HUES6 (cell line): ENCODE results near the gene WNT2B.
A peak's percentile ranks its signal among the peaks of the same experiment; 100 is the strongest.
"Not testable (repeated sequence)": the region's sequence is repeated elsewhere in the genome, so short reads cannot be mapped to it uniquely, and the experiment has no call there.

Experiments
- H3K27ac ChIP-seq: 2 replicates; pipeline ENCODE4 v1.7.0; 2013; ENCODE audit warnings: low read depth, mild to moderate bottlenecking, low read length, inconsistent platforms
- H3K27me3 ChIP-seq: 2 replicates; pipeline ENCODE4 v1.6.1; 2013; ENCODE audit warnings: low read length; ENCODE audit not compliant: control insufficient read depth, insufficient read depth
- H3K36me3 ChIP-seq: 2 replicates; pipeline ENCODE4 v1.6.1; 2013; ENCODE audit warnings: low read length; ENCODE audit not compliant: control insufficient read depth, insufficient read depth
- H3K4me1 ChIP-seq: 2 replicates; pipeline ENCODE4 v1.6.1; 2013; ENCODE audit warnings: low read length; ENCODE audit not compliant: control insufficient read depth, insufficient read depth
- H3K4me3 ChIP-seq: 2 replicates; pipeline ENCODE4 v1.5.1; 2013; ENCODE audit warnings: low read depth, low read length
- H3K9ac ChIP-seq: one replicate; pipeline ENCODE4 v1.6.1; 2013; ENCODE audit warnings: mild to moderate bottlenecking, low read length
- H3K9me3 ChIP-seq: 2 replicates; pipeline ENCODE4 v1.6.1; 2013; ENCODE audit warnings: low read depth, low read length; ENCODE audit not compliant: control insufficient read depth, insufficient read depth

Gene WNT2B

DNA sequence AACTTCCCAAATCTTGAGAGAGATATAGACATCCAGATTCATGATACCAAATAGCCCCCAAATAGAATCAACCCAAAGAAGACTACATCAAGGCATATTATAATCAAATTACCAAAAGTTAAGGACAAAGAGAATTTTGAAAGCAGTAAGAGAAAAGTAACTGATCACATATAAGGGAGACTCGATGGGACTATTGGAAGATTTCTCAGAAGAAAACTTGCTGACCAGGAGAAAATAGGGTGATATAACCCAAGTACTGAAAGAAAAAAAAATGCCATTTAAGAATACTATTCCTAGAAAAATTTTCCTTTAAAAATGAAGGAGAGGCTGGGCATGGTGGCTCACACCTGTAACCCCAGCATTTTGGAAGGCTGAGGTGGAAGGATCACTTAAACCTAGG is 30.5 kb upstream of the WNT2B start:
- Histone ChIP-seq H3K9me3 (peaks cover 17% of the 10 kb centered on the region), H3K27me3 (no peaks in the 10 kb centered on the region), H3K36me3 (no peaks in the 10 kb centered on the region), H3K27ac (no peak overlapping the region), H3K4me1 (no peaks in the 10 kb centered on the region), H3K4me3 (no peak overlapping the region), H3K9ac (no peak overlapping the region)

DNA sequence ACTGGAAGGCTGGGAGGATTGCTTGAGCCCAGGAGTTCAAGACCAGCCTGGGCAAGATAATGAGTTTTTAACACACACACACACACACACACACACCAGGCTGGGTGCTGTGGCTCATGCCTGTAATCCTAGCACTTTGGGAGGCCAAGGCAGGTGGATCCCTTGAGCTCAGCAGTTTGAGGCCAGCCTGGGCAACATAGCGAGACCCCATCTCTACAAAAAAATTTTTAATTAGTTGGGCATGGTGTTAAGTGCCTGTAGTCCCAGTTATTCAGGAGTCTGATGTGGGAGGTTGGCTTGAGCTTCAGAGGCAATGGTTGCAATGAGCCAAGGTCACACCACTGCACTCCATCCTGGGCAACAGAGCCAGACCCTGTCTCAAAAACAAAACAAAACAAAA is 22.7 kb upstream of the WNT2B start:
- not testable (repeated sequence) for H3K9me3 ChIP-seq, H3K27me3 ChIP-seq, H3K4me1 ChIP-seq, H3K27ac ChIP-seq, H3K36me3 ChIP-seq, H3K9ac ChIP-seq, H3K4me3 ChIP-seq

GRCh38 chr1:112487686-112488085 is 21.1 kb upstream of the WNT2B start:
- not testable (repeated sequence) for H3K27ac ChIP-seq, H3K4me3 ChIP-seq, H3K9me3 ChIP-seq, H3K4me1 ChIP-seq, H3K36me3 ChIP-seq, H3K9ac ChIP-seq, H3K27me3 ChIP-seq

GRCh38 chr1:112488141-112488540 is 20.6 kb upstream of the WNT2B start:
- Histone ChIP-seq H3K27me3 (no peaks in the 10 kb centered on the region), H3K9me3 (no peaks in the 10 kb centered on the region), H3K36me3 (no peaks in the 10 kb centered on the region), H3K9ac (no peak overlapping the region), H3K27ac (no peak overlapping the region), H3K4me3 (no peak overlapping the region), H3K4me1 (no peaks in the 10 kb centered on the region)

DNA sequence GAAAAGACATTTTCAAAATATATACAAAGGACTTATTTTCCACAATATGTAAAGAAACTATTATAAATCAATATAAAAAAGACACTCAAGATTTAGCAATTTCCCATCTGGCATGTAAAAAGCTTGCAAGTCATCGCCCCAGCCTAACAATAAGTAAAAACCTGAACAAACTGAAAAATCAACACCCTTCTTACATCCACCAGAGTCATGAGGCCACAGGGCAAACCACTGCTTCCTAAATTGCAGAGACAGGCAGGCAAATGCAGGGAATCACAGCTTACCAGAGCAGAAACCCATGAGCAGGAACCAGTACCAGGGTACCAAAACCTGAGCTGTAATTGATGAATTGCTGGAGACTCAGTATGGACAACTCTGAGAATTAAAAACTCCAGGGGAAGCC is 16.7 kb upstream of the WNT2B start:
- Histone ChIP-seq H3K27ac (no peak overlapping the region), H3K9me3 (no peaks in the 10 kb centered on the region), H3K27me3 (peaks cover 6% of the 10 kb centered on the region; the same call in 1 of the 2 replicates), H3K9ac (no peak overlapping the region), H3K36me3 (no peaks in the 10 kb centered on the region), H3K4me1 (no peaks in the 10 kb centered on the region), H3K4me3 (no peak overlapping the region)

DNA sequence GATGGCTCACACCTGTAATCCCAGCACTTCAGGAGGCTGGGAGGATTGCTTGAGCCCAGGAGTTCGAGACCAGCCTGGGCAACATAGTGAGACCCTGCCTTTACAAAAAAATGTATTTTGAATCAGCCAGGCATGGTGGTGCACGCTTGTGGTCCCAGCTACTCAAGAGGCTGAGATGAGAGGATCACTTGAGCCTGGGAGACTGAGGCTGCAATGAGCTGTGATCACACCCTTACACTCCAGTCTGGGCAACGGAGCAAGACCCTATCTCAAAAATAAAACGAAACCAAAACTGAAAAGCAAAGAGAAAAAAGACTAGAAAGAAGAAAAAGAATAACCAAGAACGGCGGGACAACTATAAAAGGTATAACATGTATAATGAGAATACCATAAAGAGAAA is 15.4 kb upstream of the WNT2B start:
- Histone ChIP-seq H3K36me3 (no peaks in the 10 kb centered on the region), H3K9me3 (no peaks in the 10 kb centered on the region), H3K9ac (no peak overlapping the region), H3K27me3 (peaks cover 6% of the 10 kb centered on the region; the same call in 1 of the 2 replicates), H3K27ac (no peak overlapping the region), H3K4me1 (no peaks in the 10 kb centered on the region), H3K4me3 (no peak overlapping the region)

DNA sequence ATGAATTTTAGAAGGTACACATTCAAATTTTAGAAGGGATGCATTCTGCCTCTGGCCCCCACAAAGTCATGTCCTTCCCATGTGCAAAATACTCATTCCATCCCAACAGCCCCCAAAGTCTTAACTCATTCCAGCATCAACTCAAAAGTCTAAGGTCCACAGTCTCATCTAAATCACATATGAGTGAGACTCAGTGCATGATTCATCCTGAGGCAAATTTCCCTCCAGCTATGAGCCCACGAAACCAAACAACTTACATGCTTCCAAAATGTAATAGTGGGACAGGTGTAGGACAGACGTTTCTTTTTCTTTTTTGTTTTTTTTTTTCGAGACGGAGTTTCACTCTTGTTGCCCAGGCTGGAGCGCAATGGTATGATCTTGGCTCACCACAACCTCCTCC is 12.5 kb upstream of the WNT2B start:
- Histone ChIP-seq H3K4me1 (no peaks in the 10 kb centered on the region), H3K27me3 (peaks cover 27% of the 10 kb centered on the region), H3K27ac (no peak overlapping the region)

GRCh38 chr1:112501810-112502641 is 6.7 kb upstream of the WNT2B start:
- peak overlapping the region; percentile 56 for H3K4me3 ChIP-seq
- H3K27me3 ChIP-seq, result peaks cover 80% of the 10 kb centered on the region
- H3K4me1 ChIP-seq, result peaks cover 8% of the 10 kb centered on the region
- H3K27ac ChIP-seq, result no peak overlapping the region
- no peak overlapping the region for H3K9ac ChIP-seq
- no peaks in the 10 kb centered on the region for H3K9me3 ChIP-seq
- H3K36me3 ChIP-seq, result no peaks in the 10 kb centered on the region

More for the DNA sequence above, 12.5 kb upstream of the WNT2B start:
- no peak overlapping the region for H3K4me3 ChIP-seq
- no peak overlapping the region for H3K9ac ChIP-seq
- no peaks in the 10 kb centered on the region for H3K9me3 ChIP-seq
- H3K36me3 ChIP-seq, result no peaks in the 10 kb centered on the region

DNA sequence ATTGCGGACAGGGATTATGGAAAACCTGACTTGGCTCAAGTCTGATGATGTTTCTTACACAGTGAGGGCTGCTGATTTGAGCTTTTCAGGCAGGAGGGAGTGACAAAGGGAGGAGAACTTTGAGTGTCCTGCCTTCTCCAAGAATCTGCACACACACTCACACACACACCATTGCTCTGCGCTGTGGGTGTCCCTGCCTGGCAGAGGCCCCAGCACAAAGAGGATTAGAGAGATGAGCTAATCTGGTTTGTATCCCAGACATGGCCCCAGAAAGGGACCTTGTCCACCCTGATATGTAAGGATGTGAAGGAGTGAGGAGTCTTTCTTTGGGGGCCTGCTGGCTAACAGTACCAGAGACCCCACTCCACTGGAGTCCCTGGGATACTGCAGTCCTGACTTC is 5.9 kb upstream of the WNT2B start:
- Histone ChIP-seq H3K9ac (no peak overlapping the region), H3K27ac (no peak overlapping the region), H3K4me1 (peaks cover 8% of the 10 kb centered on the region), H3K9me3 (no peaks in the 10 kb centered on the region), H3K36me3 (no peaks in the 10 kb centered on the region), H3K27me3 (peaks cover 86% of the 10 kb centered on the region), H3K4me3 (no peak overlapping the region)

- Histone ChIP-seq H3K4me3 (no peak overlapping the region), H3K9ac (no peak overlapping the region), H3K9me3 (no peaks in the 10 kb centered on the region), H3K27ac (no peak overlapping the region), H3K4me1 (peaks cover 8% of the 10 kb centered on the region), H3K36me3 (no peaks in the 10 kb centered on the region), H3K27me3 (peaks cover 98% of the 10 kb centered on the region)
These were observed 4.6 kb upstream of the WNT2B start for GRCh38 chr1:112504001-112504660.

- H3K9me3 ChIP-seq, result no peaks in the 10 kb centered on the region
- H3K27me3 ChIP-seq, result peaks cover 98% of the 10 kb centered on the region
- no peak overlapping the region for H3K27ac ChIP-seq
- H3K36me3 ChIP-seq, result no peaks in the 10 kb centered on the region
- peaks cover 14% of the 10 kb centered on the region for H3K4me1 ChIP-seq
- H3K9ac ChIP-seq, result no peak overlapping the region
- H3K4me3 ChIP-seq, result no peak overlapping the region
These were observed 3.9 kb upstream of the WNT2B start for GRCh38 chr1:112504661-112505399.
